Smooth muscle cell (in vitro differentiated cells): ENCODE results near the gene SYTL5. TPM values are rescaled to one million over a fixed set of nuclear protein-coding genes. Genes with fewer than 3 reads are reported as not detected.

ENCODE experiments used
- DNase-seq: peaks from one replicate; lab custom pipeline; 2025; ENCODE audit not compliant: unreplicated experiment; lab: John Stamatoyannopoulos, UW
- H2AFZ ChIP-seq: fragments of 200-600 bp; sonication (generic); 2 replicates; pipeline ENCODE4 v1.6.0; 2016; ENCODE audit warnings: antibody characterized with exemption, low read depth, mild to moderate bottlenecking
- H3F3A ChIP-seq: fragments of 200-600 bp; sonication (generic); 2 replicates; pipeline ENCODE4 v1.6.0; 2017; ENCODE audit warnings: antibody characterized with exemption, low read depth
- H3K27ac ChIP-seq: fragments of 200-600 bp; sonication (generic); 2 replicates; pipeline ENCODE4 v1.5.1; 2016; ENCODE audit warnings: low read depth, mild to moderate bottlenecking
- H3K27me3 ChIP-seq: fragments of 200-600 bp; sonication (generic); 2 replicates; pipeline ENCODE4 v1.6.1; 2016; ENCODE audit warnings: low read depth, mild to moderate bottlenecking
- H3K36me3 ChIP-seq: fragments of 200-600 bp; sonication (generic); 2 replicates; pipeline ENCODE4 v1.5.1; 2016; ENCODE audit warnings: low read depth
- H3K4me1 ChIP-seq: fragments of 200-600 bp; sonication (generic); 2 replicates; pipeline ENCODE4 v1.5.1; 2016; ENCODE audit warnings: low read depth
- H3K4me2 ChIP-seq: fragments of 200-600 bp; sonication (generic); 2 replicates; pipeline ENCODE4 v1.6.0; 2016; ENCODE audit warnings: mild to moderate bottlenecking
- H3K4me3 ChIP-seq: fragments of 200-600 bp; sonication (generic); 2 replicates; pipeline ENCODE4 v1.5.1; 2016; ENCODE audit warnings: mild to moderate bottlenecking
- H3K79me2 ChIP-seq: fragments of 200-600 bp; sonication (generic); 2 replicates; pipeline ENCODE4 v1.6.0; 2016; ENCODE audit warnings: low read depth, mild to moderate bottlenecking
- H3K9ac ChIP-seq: fragments of 200-600 bp; sonication (generic); 2 replicates; pipeline ENCODE4 v1.6.0; 2016; ENCODE audit warnings: low read depth
- H3K9me3 ChIP-seq: fragments of 200-600 bp; sonication (generic); replicated peaks from 2 replicates; pipeline ENCODE4 v1.5.1; 2016; ENCODE audit warnings: low read depth
- H4K20me1 ChIP-seq: fragments of 200-600 bp; sonication (generic); 2 replicates; pipeline ENCODE4 v1.6.0; 2016; ENCODE audit warnings: low read depth
- CTCF ChIP-seq: fragments of 200-600 bp; sonication (generic); IDR thresholded peaks from 2 replicates; pipeline ENCODE4 v1.5.1; 2017; ENCODE audit warnings: borderline replicate concordance, mild to moderate bottlenecking, antibody characterized with exemption; ENCODE audit not compliant: insufficient read depth, poor library complexity, severe bottlenecking
- WGBS: methylation state at CpG from one replicate; pipeline ENCODE4 v1.1.7; 2016; ENCODE audit warnings: low lambda C conversion rate; 5-methylcytosine and 5-hydroxymethylcytosine counted together
- polyA plus RNA-seq: library from polyadenylated mRNA; unstranded; fragments of >200 nt; fragmentation: Nextera tagmentation; extraction: Ambion mirVana; gene quantifications from 2 replicates; pipeline ENCODE4 v1.2.1, GENCODE V29; 2016
- total RNA-seq: library from RNA; depleted of rRNA; stranded (reverse); fragments of >200 nt; gene quantifications from 2 replicates; pipeline ENCODE4 v1.2.3, GENCODE V29; 2014

SYTL5 gene
- total and polyA plus RNA-seq, 2 experiments from 2014 or later: 0.27 to 2.3 TPM

- 71% methylated on average over 3 of the region's 3 CpGs for WGBS
- H3K27me3 ChIP-seq: no peaks in the 10 kb centered on the region
- H3F3A ChIP-seq: no peaks in the 10 kb centered on the region
- H3K4me1 ChIP-seq: no peaks in the 10 kb centered on the region
- no peak overlapping the region for H3K9ac ChIP-seq
- no peaks in the 10 kb centered on the region for H3K36me3 ChIP-seq
- H3K9me3 ChIP-seq: no peaks in the 10 kb centered on the region
- TF ChIP-seq CTCF: no peak
- H3K79me2 ChIP-seq: no peaks in the 10 kb centered on the region
- H2AFZ ChIP-seq: no peak overlapping the region
- no peak for DNase-seq
- H4K20me1 ChIP-seq: no peaks in the 10 kb centered on the region
- no peak overlapping the region for H3K27ac ChIP-seq
- no peak overlapping the region for H3K4me2 ChIP-seq
- no peak overlapping the region for H3K4me3 ChIP-seq
These were observed 119.8 kb downstream of the SYTL5 start for GRCh38 chrX:38126179-38126578.

- WGBS: 90% methylated on average over 1 of the region's 1 CpG
These were observed 121.6 kb downstream of the SYTL5 start for GRCh38 chrX:38127961-38128360.

GRCh38 chrX:38129366-38129765 lies 123.0 kb downstream of the SYTL5 start:
- no peak for TF ChIP-seq CTCF
- Histone ChIP-seq H3K4me1 (no peaks in the 10 kb centered on the region), H3K36me3 (no peaks in the 10 kb centered on the region), H4K20me1 (no peaks in the 10 kb centered on the region), H3K4me3 (no peak overlapping the region), H3K79me2 (no peaks in the 10 kb centered on the region), H3K9ac (no peak overlapping the region), H3K9me3 (no peaks in the 10 kb centered on the region), H3F3A (no peaks in the 10 kb centered on the region), H3K27ac (no peak overlapping the region), H2AFZ (no peak overlapping the region), H3K4me2 (no peak overlapping the region), H3K27me3 (no peaks in the 10 kb centered on the region)
- DNase-seq: no peak

More at GRCh38 chrX:38127961-38128360, 121.6 kb downstream of the SYTL5 start:
- H3K36me3 ChIP-seq: no peaks in the 10 kb centered on the region
- TF ChIP-seq CTCF: no peak
- no peaks in the 10 kb centered on the region for H3K4me1 ChIP-seq
- no peak for DNase-seq
- H3K9ac ChIP-seq: no peak overlapping the region
- no peak overlapping the region for H2AFZ ChIP-seq
- H3K27ac ChIP-seq: no peak overlapping the region
- H3K4me2 ChIP-seq: no peak overlapping the region
- no peaks in the 10 kb centered on the region for H3K79me2 ChIP-seq
- no peaks in the 10 kb centered on the region for H3K9me3 ChIP-seq
- H4K20me1 ChIP-seq: no peaks in the 10 kb centered on the region
- no peak overlapping the region for H3K4me3 ChIP-seq
- no peaks in the 10 kb centered on the region for H3K27me3 ChIP-seq
- no peaks in the 10 kb centered on the region for H3F3A ChIP-seq

GRCh38 chrX:38138157-38138891 lies 132.0 kb downstream of the SYTL5 start:
- Histone ChIP-seq H3K27me3 (no peaks in the 10 kb centered on the region), H3K9me3 (no peaks in the 10 kb centered on the region), H3K79me2 (no peaks in the 10 kb centered on the region), H3F3A (no peaks in the 10 kb centered on the region), H3K27ac (no peak overlapping the region), H4K20me1 (no peaks in the 10 kb centered on the region), H3K4me2 (no peak overlapping the region), H3K36me3 (no peaks in the 10 kb centered on the region), H3K9ac (no peak overlapping the region), H3K4me3 (no peak overlapping the region), H2AFZ (no peak overlapping the region), H3K4me1 (no peaks in the 10 kb centered on the region)
- no peak for DNase-seq
- no peak for TF ChIP-seq CTCF
- 74% methylated on average over 2 of the region's 2 CpGs for WGBS
